RPMI7951 (cell line): Measurements from ENCODE around the gene ENTPD1. TPM values are rescaled to one million over a fixed set of nuclear protein-coding genes. Genes with fewer than 3 reads are reported as not detected.
"Not testable (repeated sequence)": the region's sequence is repeated elsewhere in the genome, so short reads cannot be mapped to it uniquely, and the experiment has no call there.

Experiments used
- DNase-seq: peaks from one replicate; pipeline ENCODE4 v3.0.0-alpha.2; 2012; ENCODE audit warnings: low read depth
- total RNA-seq: library from RNA; depleted of rRNA; stranded (reverse); fragments of >200 nt; shearing (Covaris generic); gene quantifications from 2 replicates; pipeline ENCODE4 v1.2.3, GENCODE V29; 2014

Gene ENTPD1
- total RNA-seq, 1 experiment from 2014 or later: not detected

DNA sequence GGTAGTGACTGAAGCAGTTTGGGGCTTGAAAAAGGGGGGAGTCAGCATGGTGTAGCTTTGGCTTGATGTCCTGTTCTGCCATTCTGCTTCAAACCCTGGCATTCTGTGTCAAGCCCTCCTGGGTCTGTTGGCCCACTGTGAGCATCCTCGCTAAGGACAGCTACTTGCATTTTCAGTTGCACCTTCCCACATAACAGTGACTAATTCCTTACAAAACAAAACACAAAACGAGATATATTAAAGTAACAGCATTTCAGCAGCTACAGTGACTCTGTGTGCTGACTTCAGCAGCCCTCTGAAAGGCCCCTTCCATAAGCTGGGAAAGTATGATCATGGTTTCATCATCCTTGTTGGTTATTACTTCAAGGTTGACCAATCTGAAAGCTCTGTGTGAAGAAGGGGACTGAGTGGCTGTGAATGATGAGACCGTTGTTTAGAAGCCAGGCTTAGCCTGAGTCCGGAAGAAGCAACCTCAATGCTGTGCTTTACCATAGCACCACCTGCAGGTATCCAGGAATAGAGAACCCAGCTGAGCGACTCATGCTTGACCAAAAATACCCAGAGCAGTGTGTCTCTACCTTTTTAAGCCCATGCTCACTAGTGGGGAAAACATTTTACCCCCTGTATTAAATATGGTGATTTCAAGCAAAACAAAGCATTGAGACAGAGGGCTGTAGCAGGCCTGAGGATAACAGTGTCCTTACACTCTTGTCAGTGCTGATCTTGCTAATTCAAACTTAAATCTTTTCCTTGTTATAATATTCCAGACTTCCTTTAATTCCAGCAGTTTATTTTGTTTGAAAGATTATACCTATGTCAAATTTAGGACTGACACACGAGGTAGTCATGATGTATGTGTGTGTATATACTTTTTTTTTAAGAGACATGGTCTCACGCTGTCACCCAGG, 109.2 kb downstream of the ENTPD1 start:
- peak; percentile 45 for DNase-seq

DNA sequence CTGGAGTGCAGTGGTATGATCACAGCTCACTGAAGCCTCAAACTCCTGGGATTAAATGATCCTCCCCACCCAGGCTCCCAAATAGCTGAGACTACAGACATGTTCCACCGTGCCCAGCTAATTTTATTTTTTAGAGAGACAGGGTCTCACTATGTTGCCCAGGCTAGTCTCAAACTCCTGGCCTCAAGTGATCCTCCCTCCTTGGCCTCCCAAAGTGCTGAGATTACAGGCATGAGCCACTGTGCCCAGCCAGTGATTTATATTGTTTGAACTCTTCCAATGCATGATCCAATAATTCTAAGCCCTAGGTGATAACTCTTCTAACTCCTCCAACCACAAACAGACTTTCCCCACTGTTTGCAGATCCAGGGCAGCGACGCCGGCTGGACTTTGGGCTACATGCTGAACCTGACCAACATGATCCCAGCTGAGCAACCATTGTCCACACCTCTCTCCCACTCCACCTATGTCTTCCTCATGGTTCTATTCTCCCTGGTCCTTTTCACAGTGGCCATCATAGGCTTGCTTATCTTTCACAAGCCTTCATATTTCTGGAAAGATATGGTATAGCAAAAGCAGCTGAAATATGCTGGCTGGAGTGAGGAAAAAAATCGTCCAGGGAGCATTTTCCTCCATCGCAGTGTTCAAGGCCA, 110.0 kb downstream of the ENTPD1 start:
- no peak for DNase-seq

DNA sequence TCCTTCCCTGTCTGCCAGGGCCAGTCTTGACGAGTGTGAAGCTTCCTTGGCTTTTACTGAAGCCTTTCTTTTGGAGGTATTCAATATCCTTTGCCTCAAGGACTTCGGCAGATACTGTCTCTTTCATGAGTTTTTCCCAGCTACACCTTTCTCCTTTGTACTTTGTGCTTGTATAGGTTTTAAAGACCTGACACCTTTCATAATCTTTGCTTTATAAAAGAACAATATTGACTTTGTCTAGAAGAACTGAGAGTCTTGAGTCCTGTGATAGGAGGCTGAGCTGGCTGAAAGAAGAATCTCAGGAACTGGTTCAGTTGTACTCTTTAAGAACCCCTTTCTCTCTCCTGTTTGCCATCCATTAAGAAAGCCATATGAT, 110.5 kb downstream of the ENTPD1 start:
- DNase-seq: no peak

DNA sequence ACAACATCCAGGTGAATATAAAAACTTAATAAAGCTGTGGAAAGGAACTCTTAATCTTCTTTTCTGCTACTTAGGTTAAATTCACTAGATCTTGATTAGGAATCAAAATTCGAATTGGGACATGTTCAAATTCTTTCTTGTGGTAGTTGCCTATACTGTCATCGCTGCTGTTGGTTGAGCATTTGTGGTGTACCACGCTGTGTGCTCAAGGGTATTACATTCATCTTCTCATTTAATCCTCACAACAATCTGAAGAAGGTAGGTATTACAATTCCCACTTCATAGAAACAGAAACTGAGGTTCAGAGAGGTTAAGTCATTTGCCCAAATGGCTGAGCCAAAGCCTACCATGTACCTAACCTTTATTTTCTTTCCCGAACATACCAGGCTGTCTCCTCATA, 111.9 kb downstream of the ENTPD1 start:
- DNase-seq: no peak

DNA sequence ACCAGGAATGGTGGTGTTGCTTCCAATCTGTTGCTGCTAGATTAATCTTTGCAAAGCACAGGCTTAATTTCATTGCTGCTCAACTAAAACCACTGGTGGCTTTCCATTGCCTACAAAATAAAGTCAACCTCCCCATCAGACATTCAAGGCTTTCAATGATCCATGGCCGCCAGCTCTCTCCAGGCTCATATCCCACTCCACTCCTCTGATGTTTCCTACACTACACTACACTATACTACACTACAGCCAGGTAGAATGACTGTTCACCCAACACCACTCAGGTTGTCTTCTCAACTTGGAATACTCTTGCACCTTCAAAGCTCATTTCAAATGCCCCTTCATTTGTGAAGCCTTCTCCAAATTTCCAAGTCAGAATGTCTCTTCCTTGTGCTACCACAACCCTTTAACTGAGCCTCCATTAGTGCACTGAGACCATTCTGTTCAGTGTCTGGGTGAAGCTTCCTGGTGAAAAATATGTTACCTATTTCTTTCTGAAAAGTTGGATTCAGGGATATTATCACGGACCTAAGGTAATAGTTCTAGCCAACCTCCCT, 116.3 kb downstream of the ENTPD1 start:
- DNase-seq: no peak

DNA sequence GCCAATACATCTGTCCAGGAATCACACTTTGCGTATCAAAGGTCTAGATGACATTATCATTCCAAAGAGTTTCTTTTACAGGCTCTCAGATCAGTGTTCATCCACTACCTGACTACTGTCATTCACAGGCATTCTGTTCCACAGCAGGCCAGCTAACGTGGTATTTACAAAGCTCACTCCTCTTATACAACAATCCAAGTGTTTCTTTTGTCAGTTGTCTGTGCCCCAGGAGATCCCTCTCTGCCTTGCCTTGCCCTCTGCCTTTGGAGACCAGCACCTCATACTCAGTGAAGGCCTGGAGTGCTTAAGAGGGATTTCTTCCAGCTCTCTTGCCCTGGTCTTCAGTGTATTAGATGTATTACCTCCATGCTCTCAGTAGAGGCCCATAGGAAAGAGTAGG, 117.2 kb downstream of the ENTPD1 start:
- DNase-seq: no peak

DNA sequence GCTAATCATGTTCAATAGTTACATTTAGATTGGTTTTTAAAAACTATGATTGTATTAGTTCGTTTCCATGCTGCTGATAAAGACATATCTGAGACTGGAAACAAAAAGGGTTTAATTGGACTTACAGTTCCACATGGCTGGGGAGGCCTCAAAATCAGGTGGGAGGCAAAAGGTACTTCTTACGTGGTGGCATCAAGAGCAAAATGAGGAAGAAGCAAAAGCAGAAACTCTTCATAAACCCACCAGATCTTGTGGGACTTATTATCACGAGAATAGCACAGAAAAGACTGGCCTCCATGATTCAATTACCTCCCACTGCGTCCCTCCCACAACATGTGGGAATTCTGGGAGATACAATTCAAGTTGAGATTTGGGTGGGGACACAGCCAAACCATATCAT, 117.7 kb downstream of the ENTPD1 start:
- DNase-seq: no peak

DNA sequence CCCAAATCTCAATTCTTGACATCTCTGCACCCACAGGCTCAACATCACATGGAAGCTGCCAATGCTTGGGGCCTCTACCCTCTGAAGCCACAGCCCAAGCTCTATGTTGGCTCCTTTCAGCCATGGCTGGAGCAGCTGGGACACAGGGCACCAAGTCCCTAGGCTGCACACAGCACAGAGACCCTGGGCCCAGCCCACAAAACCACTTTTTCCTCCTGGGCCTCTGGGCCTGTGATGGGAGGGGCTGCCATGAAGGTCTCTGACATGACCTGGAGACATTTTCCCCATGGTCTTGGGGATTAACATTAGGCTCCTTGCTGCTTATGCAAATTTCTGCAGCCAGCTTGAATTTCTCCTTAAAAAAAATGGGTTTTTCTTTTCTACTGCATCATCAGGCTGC, 118.8 kb downstream of the ENTPD1 start:
- DNase-seq: not testable (repeated sequence)

DNA sequence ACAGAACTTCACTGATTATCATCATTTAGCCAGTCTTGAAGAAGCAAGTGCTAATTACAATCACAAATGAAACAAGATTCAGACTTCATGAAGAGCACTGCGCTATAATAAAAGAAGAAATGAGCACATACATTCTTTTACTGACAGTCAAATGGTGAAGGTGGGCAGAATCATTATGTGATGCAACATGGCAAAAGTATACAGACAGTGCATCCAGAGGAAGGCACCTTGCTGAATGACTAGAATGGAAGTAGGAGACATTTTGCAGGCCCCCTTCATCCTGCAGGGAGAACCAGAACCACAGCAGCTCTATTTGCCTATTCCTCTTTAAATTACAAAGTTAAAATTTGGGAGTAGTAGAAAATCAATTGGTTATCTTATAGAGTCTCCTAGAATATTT, 120.8 kb downstream of the ENTPD1 start:
- DNase-seq: no peak

DNA sequence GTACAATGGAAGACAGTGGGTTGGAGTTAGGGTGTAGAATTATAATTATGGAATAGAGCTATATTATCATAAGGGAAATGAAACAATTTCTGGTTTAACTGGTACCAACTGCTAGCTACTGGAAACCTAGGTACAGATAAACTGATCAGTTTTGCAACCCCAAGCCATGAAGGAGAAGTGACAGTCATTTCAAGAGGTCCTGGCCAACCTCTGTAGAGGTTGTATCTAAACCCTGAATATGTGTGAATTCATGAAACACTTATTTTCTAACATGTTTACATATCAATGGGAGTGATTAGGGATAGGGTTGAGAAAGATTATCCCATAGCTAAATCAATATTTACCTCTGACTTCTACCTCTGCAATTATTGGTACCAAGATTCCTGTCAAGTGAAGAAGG, 121.9 kb downstream of the ENTPD1 start:
- DNase-seq: no peak

DNA sequence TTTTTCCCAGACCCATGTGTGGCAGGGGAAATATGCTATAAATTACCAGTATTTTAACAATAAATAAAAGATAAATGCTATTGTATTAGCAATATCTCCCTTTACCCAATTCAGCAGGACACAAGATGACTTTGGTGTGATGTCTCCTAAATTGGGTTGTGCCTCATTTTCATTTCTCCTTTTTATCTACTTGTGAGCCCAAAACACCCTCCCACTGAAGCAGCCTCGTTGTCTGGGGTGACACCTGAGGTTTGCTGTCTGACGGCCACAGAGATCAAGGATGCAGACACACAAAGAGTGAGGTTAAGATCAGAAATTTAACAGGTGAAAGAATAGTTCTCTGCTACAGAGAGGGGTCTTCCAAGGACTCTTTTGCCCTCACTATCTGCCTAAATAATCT, 124.7 kb downstream of the ENTPD1 start:
- DNase-seq: no peak

DNA sequence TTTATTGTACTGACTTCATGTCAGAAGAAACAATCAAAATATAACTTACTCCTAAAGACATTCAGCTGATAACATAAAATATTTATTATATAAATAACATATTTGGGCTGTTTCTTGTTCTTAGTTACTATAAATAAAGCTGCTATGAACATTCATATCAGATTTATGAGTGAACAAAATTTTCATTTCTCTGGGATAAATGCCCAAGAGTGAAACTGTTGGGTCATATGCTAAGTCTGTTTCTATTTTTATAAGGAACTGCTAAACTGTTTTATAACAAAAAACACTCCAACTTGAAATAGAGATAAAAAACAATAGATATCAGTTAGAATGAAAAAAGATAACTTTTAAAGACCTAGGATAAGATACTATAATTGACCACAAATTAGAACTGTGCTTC, 125.4 kb downstream of the ENTPD1 start:
- DNase-seq: no peak

DNA sequence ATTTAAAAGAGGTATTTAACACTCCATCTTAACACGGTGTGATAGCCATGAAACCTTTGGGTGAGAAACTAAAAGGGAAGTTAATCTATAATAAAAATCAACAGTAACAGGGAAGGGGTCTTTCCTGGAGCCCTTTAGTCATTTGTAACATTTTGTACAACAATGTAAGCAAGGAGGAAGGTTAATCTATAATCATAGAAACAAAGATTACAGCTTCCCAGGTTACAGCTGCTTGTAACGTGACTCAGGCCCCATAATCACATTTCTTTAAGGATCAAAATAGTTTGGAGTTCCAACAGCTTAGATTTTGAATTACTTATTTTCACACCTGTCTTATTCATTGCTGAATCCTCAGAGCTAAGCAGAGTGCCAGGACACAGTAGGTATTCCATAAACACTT, 133.9 kb downstream of the ENTPD1 start:
- DNase-seq: no peak

DNA sequence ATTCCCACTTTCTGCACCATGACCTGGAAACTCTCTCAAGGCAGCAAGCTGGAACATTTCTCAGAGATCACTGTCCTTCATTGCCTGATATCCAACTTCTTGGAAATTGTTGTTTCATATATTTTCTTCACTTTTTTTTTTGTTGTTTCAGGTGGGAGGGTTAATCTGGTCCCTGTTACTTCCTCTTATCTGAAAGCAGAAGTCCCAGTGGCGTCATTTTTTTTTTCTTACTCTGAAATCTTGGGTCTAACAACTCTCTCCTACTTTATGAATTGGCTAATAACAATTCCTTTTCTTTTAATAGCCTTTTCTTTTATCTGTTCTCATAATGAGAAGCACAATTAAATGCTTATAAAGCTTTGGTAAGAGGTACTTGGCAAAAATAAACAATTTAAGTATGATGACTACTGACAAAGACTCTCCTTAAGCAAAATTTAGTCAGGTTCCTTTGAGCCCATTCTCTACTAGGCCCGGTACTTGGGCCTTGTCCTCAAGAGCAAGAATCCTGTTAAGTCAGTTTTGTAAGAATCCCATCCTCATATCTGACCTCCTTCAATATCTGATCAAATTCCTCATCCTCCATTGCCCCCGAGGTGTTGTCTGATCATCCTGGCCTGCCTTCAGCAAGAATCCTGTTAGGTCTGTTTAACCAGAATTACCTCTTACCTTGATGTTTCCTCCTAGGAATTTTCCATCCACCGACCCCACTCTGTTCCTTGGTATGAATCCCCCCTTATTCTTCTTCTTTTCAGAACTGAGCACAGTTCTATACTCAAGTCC, 140.3 kb downstream of the ENTPD1 start:
- no peak for DNase-seq

DNA sequence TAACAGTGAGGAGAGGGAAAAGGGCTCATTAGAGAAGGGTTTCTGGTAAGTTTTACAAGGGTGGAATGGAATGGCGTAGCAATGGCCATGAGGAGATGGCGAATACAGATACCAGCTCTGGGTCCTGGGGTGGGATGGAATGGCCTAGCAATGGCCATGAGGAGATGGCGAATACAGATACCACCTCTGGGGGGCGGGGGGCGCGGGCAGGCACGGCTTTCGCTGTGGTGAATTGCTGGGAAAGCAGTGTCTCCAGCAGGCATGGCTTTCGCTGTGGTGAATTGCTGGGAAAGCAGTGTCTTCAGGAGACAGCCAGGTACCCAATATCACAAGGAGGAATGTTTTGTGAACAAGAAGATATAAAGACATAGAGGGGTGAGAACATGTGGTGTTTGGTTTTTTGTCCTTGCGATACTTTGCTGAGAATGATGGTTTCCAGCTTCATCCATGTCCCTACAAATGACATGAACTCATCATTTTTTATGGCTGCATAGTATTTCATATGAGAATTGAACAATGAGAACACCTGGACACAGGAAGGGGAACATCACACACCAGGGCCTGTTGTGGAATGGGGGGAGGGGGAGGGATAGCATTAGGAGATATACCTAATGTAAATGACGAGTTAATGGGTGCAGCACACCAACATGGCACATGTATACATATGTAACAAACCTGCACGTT, 150.1 kb downstream of the ENTPD1 start:
- DNase-seq: not testable (repeated sequence)

DNA sequence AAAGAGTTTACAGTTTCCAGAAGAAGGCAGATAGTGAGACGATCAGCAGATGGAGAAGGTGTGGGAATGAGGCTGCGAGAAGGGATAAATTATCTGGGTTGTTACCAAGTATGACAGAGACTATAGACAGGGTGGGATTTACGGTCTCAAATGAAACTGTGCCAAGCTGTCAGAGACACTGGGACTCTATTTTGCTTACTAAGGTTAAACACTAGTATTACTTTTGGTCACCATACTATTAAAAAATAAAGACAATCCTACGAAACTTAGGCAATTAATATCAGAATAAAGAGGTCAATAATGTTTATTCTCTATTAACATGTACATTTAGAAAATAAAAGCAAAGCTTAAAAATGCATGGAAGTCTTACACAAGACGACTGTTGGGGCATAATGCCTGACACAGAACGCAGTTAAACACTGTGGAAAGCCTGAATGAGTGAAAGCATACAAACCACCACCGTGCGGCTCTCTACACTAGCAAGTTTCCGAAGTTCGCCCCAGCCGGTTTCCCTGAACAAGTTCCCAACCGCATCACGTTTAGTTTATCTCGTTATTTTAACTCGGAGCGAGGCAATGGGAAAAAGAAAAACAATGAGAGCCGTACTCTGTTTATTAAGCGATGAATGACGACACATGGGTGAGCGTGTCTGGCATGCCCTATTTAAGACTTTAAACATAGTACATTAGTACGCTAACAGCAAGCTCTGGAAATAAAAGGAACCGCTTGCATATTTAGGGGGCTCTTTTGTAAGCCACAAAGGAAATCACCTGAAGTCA, 150.9 kb downstream of the ENTPD1 start:
- peak; percentile 59 for DNase-seq

DNA sequence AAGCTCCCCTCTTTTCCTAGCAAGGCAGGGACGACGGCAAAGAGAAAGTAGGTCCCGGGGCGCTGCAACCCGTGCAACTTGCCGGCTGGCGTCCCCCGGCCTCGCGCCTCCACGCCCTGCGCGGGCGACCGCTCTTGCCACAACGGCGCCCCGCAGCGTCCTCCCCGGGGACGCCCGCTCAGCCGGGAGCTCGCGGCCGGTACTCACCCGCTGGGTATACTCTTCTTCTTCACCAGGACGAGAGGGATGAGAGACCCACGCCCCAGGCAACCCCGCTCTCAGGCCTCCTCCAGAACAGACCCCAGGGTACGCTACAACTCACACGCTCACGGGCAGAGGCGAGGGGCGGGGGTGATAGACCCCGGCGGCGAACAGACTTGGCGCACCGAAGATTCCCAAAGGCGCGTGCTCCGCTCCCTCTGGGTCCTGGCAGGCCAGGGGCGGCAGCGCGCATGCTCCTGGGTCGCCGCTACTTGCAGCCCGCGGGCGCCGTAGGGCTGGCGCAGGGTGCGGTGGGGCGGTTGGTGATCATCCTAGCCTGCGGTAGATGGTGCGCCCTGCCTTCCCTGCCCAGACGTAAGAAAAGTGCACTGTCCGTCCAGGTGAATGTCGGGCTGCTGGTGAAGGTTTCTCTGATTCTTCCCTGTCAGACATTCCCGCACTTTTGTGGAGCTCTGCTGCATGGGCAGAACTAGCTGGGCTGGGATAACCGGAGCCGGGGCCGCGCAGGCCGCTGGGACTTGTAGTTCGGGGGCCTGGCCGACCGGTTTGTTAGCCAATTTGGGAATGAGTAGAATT, 151.7 kb downstream of the ENTPD1 start, which contains the start of gene CC2D2B:
Gene CC2D2B, plus strand, starts transcription at position 520 of the 798 bp plus-strand sequence. CDS start 3,349 bp downstream, outside the sequence.
- DNase-seq: peak; percentile 72

DNA sequence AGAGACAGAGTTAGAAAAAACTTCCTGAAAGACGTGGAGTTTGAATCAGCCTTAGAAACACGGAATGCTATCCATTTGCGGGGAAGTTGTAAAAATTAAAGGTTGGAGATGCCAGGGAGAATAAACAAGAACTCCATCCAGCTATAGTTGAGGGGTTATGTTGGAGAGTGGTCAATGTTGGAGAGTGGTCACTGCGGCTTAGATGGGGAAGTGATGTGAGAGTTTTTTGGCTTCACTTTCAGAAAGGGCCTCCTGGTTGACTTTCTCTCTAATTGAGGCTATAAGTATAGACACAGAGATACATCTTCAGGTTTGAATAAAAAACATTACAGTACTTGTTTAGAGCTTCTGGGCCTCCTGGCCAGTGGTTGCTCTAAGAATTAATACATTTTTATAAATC, 152.5 kb downstream of the ENTPD1 start:
- no peak for DNase-seq

DNA sequence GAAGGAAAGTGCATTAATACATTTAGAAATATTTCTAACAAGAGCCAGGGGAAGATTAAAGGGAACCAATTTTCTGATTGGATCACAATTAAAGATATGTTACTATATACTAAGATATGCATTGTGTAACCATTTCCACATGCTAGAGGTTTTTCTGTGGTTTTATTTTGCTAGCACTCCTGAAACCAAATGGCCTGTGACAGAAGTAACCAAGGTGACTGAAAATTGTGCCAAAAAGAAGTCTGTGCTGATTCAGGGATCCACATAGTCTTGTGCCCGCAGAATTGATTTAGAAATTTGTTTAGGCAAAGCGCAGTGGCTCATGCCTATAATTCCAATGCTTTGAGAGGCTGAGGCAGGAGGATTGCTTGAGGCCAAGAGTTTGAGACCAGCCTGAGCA, 153.6 kb downstream of the ENTPD1 start:
- DNase-seq: no peak

DNA sequence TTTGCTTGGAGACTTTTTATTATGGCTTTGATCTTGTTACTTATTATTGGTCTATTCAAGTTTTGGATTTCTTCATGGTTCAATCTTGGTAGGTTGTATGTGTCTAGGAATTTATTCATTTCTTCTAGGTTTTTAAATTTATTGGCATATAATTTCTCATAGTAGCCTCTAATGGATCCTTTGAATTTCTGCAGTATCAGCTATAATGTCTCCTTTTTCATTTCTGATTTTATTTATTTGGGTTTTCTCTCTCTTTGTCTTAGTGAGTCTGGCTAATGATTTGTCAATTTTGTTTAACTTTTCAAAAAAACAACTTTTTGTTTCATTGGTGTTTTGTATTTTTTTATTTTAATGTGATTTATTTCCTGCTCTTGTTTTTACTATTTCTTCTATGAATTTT, 160.1 kb downstream of the ENTPD1 start:
- DNase-seq: not testable (repeated sequence)
